Middle frontal gyrus (tissue), 1 donor: ENCODE measurements around the gene TCEANC2.
"Not testable (repeated sequence)": the region's sequence is repeated elsewhere in the genome, so short reads cannot be mapped to it uniquely, and the experiment has no call there.

Source experiments
- DNase-seq: peaks from one replicate; pipeline ENCODE4 v3.0.0-alpha.2; 2015; ENCODE audit warnings: low spot score; ENCODE audit errors: extremely low spot score

Gene TCEANC2

DNA sequence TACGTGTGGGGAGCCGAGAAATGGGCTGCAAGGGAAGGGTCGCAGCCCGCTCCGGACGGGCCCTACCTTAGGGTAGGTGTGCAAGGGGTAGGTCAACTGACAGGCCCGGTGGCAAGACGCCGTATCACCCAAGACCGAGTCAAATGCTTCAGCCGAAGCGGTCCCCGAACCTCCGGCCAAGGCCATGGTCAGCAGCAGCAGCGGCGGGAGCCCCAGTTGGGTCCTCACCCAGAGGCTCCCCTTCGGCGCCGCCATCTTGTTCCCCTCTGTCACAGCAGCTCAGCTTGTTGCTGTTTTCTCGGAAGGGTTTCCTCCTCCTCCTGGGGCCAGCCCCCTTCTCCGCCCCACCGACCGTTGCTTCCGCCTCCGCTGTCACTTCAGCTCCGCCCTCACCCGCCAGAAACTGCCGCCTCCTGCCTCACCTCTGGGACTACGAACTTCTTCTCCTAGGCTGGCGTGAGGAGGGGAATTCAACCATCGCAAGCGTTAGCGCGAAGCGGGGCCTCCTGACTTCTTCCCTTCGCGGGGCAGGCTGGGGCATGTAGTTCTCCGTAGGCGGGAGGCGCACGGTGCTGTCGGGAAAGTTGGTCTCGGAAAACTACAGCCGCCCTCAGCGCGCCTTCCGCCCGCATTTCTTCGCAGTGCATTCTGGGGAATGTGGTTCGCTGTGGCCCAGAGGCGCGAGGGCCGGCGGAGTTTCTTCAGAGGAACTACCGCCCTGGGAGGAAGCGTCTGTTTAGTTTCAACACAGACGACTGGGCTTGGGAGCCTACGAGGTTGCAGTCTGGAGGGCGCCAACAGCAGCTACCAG lies at the start of gene TCEANC2, which contains the start of gene TMEM59:
Gene TCEANC2 (plus strand): TSS at position 675 of the 811 bp plus-strand sequence. CDS start 815 bp downstream, outside the sequence.
Gene TMEM59 (minus strand): TSS at position 271 of the 811 bp plus-strand sequence. CDS start 16 bp downstream, at position 255.
- peak; percentile 97 for DNase-seq

DNA sequence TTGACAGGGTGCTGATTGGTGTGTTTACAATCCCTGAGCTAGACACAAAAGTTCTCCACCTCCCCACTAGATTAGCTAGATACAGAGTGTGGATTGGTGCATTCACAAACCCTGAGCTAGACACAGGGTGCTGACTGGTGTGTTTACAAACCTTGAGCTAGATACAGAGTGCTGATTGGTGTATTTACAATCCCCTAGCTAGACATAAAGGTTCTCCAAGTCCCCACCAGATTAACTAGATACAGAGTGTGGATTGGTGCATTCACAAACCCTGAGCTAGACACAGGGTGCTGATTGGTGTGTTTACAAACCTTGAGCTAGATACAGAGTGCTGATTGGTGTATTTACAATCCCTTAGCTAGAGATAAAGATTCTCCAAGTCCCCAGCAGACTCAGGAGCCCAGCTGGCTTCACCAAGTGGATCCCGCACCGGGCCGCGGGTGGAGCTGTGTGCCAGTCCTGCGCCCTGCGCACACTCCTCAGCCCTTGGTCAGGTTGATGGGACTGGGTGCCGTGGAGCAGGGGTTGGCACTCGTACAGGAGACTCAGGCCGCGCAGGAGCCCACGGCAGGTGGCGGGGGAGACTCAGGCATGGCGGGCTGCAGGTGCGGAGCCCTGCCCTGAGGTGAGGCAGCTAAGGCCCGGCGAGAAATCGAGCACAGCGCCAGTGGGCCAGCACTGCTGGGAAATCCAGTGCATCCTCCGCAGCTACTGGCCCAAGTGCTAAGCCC lies 49.5 kb upstream of the TCEANC2 start:
- not testable (repeated sequence) for DNase-seq

DNA sequence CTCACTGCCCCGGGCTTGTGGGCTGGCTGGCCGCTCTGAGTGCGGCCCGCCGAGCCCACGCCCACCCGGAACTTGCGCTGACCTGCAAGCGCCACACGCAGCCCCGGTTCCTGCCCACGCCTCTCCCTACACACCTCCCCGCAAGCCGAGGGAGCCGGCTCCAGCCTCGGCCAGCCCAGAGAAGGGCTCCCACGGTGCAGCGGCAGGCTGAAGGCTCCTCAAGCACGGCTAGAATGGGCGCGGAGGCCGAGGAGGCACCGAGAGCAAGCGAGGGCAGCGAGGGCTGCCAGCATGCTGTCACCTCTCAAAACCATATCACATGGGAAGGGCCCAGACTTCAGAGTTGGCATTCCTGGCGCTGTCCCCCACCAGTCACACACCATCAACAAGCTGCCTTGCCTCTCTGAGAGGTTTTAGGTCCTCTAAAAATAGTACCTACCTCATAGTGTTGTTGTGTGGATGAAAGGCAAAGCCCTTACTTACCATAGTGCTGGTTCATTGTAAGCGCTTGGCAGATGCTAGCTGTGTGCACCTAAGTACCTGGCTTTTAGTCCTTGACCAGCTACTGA lies 48.8 kb upstream of the TCEANC2 start:
- DNase-seq, result no peak

DNA sequence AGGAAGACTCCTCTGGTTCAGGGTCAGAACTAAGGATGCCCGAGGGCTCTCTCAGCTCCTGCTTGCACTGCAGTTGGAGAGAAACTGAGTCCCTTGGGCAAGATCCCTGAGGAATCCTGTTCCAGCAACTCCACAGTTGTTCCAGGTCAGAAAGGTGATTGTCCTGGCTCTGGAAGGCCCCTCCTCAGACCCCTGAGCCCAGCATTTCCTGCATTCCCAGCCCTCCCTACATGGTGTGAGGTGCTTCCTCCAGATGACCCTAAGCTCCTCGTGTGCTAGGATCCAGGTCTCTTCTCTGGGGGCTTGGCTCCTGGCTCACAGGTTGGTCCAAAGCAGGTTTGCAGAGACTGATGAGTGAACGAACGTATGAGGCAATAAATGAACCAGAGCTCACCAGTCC lies 46.9 kb upstream of the TCEANC2 start:
- no peak for DNase-seq

DNA sequence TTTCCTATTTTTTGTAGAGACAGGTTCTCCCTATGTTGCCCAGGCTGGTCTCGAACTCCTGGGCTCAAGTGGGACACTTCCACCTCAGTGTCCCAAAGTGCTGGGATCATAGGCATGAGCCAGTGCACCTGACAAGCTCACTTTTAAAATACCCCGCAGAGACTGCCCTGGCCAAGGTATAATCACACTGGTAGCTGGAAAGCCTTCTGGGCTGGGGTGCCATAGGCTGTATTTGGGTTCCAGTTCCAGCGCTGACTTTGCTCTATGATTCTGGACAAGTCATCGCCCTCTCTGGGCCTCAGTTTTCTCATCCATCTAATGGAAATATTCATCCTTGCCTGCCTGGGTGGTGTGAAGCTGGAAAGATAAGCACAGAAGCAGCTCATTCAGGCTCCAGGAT lies 45.8 kb upstream of the TCEANC2 start:
- DNase-seq, result no peak

DNA sequence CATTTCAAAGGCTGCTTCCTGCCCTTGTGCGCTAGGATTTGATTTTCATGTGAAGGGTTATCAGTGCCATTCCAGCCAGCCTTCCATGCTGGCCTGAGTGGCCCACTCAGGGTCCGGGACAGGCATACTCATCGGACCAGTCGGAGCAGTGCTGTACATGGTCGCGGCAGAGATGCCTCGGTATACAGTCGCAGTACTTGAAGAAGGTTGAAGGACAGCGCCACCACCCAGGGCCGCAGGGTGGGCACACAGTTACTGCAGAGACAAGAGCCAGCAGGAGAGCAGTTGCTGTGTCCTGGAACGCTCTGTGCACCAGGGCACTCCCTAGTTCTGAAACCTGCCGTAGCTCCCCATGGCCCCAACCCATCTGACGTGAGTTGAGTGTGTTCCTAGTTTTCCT lies 44.5 kb upstream of the TCEANC2 start:
- DNase-seq, result no peak

DNA sequence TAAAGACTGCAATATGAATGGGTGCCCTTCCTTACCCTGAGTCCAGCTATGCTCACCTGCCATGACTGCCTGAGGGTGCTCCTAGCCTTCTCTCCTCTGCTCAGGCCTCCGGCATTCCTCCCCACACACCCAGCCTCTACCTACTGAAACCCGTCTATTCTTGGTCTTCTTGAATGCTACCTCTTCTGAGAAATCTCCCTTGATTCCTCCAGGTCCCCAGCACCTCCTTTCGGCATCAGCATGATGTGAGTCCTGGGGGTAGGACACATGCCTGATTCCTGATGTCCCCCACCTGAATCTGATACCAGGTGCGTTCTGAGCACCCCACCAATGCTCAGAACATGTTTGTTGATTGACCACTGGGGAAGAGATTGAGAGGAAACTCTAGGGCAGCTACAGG lies 44.0 kb upstream of the TCEANC2 start:
- DNase-seq, result no peak

DNA sequence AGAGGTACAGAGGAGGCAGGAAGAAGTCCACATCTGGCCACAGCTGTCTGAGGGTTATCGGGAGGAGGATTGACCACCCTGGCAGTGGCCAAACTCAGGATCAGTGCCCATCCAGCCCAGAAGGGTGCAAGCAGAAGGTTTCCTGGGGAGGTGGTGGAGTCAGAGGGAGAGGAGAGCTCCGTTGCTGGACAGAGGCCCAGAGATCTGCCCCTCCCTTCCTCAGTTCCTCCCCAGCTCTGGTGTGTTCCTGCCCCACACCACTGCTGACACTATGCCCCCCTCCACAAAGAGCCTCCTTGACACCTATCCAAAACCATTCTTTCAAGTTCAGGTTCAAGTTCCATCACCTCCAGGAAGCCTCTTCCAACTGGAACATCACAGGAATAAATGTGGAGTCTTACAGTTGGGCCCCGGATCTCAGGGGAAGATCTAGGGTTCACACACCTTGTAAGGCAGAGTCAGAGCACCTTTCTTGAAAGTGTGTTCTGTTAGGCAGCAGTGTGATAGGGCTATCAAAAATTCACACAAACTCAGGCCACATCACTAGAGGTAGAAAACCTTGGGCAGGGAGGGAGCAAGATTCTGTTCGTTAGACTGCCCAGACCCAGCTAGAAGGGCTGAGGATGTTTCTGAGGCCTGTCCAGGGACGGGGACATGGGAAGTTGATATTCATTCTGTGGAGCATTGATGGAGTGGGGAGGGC lies 42.8 kb upstream of the TCEANC2 start:
- no peak for DNase-seq

DNA sequence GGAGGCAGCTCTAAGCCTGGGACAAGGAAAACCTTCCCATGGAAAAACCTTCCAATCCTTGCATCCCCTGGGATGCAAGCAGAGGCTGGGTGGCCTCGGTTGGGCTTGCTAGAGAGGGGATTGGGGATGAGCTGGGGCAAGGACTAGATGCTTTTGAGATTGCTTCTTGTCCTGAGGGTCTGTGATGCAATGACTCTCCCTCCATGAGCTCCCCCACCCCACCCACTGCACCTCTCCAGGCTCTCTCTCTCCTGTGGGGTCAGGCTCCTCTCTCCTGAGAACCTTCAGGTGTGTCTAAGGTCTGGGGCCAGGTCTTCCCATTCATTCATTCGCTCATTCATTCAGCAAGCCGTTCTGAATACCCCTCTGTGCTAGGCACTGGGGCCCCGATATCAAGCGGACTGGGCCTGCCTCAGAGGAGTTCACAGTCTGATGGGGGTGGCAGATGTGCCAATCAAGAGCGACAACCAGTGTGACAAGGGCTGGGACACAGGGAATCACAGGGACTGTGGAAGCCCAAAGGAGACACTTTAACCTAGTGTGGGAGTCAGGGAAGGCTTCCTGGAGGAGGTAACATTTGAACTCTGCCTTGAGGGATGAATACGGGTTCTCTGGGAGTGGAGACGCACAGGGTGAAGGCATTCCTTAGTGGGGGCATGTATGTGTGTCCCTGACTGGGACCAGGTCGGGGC lies 41.9 kb upstream of the TCEANC2 start:
- no peak for DNase-seq

DNA sequence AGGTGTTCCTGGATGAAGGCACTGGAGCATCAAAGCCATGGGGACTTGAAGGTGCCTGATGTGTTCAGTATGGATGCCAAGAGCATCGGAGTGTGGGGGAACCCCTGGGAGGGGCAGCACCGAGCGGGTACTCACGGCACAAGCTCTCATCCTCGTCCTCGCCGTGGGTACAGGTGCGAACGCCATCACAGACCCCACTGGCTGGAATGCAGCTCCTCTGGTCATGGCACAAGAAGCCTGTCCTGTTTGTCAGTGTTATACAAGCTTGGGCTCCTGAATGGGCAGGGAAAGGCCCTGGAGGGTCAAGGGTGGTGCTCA lies 41.4 kb upstream of the TCEANC2 start:
- DNase-seq, result no peak

DNA sequence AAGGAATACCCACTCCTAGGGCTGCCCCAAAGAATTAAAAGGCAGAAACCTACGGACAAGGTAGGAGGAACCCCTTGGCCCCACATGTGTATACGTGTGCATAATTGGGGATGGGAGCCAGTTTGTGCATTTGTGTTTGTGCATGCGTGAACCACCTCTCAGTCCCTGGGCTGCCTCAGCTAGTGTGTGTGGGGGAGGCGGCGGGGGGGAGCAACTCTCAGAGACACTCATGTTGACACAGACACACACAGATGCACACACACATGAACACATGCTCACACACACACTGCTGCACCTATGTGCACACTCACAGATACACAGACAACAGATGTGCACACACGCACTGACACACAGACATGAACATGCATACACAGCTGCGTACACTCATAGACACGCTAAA lies 40.5 kb upstream of the TCEANC2 start:
- DNase-seq, result no peak

DNA sequence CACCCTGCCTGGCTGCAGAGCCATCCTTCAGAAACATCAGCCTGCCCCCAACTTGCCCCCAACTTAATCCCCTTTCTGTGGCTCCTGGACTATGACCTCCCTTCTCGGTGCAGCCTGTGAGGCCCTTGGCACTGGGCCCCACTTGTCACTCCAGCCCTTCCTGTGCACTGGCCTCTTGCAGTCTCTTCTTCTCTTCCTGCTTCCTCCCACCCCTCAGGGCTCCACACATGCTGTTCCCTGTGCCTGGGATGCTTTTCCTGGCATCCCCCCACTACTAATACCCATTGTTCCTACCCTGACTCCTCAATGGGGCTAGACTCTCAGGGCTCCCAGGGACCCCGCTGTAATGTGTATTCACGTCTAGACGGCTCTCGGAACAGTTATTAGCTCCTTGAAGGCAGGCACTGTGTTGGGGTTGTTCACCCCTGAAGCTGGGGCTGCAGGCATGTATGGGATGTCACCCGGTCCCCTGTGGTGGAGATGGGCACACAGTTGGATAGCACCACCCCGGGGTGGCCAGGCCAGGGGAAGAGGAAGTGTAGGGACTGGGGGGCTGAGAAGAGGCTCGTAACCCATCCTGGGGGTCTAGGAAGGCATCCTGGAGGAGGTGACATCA lies 39.9 kb upstream of the TCEANC2 start:
- no peak for DNase-seq

DNA sequence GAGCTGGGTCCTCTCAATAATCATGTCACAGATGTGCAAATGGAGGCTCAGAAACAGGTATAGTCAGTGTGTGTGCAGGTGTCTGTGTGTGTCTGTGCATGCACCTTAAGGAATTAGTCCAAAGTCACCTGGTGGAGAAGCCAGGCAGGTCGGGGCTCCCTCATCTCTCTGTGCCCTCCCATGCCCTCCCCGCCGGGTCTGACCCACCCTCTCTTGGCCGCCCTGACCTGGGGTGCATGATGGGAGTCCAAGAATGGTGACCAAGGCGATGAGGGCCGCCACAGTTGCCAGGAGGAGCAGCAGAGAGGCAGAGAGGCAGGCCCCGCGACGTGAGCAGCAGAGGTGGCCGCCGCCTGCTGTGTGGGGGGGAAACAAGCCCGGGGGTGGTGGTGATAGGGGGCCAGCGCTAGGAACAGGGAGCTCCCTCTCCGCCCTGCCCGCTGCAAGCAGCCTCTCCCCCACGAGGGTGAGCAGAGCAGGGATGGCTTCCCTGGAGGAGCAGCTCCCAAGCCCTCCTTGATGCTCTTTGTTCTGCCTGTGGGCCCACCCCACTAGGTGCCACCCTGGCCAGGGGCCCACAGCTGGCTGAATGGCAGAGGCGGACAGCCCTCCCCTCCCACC lies 39.3 kb upstream of the TCEANC2 start:
- no peak for DNase-seq

DNA sequence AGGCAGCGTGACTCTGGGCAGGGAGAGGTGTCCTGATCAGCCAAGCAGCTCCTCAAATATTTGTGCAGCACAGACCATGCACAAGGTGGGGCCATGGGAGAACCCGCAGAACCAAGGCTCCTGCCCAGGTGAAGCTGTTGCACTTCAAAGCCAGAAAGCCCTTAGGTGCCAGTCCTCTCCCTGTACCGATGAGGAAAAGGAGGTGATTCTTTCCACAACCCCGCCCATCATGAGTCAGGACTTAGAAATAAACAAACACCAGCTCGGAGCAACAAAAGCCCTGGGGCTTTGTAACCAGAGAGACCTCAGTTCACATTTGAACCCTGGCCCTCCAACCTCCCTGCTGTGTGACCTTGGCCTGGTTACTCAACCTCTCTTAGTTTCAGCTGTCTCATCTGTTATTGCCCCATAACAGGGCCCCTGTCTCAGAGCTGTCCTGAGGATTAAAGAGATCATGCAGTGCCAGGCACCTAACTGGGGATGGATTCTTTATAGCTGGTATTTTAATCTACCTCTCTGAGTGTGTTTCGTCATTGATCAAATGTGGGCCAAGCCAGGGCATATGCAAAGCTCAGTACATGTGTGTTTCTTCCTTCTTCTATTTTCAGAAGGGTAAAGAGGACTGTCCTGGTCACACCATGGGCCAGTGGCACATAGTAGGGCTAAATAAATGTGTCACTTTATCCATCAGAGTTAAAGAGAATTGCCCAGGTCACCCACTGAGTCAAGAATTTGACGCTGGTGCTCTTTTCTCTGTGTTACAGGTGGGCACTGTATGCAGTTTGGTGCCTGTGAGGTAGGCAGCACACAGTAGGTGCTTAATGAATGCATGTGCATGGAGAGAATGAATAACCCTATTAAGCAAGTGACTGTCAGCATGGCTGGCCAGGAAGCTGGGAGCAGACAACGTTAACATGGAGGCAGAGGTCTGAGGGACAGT lies 36.8 kb upstream of the TCEANC2 start:
- DNase-seq, result no peak

DNA sequence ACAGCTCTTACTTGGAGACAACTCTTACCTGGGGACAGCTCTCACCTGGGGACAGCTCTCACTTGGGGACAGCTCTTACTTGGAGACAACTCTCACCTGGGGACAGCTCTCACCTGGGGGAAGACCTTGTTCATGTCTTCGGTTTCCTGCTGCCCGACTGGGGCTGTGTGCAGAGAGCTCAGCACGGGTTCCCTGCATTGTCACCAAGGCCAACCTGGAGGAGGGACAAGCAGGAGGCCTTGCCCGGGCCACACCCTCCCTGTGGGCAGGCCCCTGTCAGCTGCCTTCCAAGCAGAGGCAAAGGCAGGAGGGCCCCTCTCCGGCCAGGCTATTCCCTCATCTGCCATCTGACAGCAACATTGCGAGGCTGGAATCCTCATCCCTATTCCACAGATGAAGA lies 35.4 kb upstream of the TCEANC2 start, which contains the start of gene LDLRAD1:
Gene LDLRAD1 (minus strand): TSS at position 208 of the 400 bp plus-strand sequence. CDS start 74 bp downstream, at position 134.
- no peak for DNase-seq

DNA sequence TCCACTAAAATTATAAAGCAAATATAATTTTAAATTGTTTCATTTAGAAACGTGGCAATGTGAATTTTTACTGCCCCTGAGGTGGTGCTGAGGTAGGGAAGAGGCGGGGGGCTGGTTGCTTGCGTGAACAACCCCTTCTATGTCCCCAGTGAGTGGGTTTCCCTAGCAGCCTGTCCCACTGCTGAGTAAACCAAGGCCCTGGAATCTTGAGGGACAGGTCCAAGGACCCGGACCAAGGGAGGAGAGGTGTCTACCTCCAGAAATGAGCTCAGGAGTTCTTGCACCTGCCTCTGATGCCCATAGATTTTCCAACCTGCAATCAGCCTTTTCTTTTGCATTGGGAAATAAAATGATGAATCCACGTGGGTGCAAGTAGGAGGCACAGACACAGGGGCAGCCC lies 34.8 kb upstream of the TCEANC2 start:
- no peak for DNase-seq

DNA sequence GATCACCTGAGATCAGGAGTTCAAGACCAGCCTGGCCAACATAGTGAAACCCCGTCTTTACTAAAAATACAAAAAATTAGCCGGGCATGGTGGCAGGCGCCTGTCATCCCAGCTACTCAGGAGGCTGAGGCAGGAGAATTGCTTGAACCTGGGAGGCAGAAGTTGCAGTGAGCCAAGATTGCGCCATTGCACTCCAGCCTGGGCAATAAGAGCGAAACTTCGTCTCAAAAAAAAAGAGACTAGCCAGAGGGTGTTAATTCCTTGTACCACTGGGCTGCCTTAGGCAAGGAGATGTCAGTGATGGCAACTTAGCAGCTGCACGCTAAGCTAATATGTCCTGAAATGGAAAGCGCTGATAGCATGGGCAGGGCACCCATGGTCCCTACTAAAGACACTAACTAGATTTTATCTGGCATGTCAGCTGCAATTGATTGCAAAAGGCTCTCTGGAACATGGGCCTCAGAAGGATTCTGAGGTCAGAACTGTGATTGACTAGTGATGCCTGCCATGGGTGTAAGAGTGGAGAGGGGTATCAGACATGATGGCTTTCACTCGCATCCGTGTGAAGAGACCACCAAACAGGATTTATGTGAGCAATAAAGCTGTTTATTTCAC lies 33.7 kb upstream of the TCEANC2 start:
- DNase-seq, result not testable (repeated sequence)

DNA sequence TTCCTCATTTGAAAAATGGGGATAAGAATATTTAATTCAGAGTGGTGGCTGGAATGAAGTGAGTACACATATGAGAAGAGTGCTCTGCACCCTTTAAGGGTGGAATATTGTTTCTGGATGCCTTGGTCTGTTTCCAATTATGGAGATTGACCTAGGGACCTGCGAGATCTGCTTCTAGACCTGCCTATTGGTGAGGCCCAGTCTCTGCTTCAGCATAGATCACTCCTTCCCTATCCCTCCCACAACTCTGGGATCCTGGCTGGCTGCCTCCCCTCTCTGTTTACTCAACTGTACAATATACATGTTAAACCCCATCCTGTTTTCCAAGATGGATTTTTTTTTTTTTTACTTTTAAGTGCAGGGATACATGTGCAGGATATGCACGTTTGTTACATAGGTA lies 29.1 kb upstream of the TCEANC2 start:
- DNase-seq, result no peak

DNA sequence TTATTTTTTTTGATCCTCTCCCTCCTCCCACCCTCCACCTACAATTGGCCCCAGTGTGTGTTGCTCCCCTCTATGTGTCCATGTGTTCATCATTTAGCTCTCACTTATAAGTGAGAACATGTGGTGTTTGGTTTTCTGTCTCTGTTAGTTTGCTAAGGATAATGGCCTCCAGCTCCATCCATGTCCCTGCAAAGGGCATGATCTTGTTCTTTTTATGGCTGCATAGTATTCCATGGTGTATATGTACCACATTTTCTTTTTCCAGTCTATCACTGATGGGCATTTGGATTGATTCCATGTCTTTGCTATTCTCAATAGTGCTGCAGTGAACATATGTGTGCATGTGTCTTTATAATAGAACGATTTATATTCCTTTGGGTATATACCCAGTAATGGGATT lies 28.6 kb upstream of the TCEANC2 start:
- DNase-seq, result not testable (repeated sequence)
